Tongue (tissue), 2 donors: ENCODE results near the gene CNNM4. TPM values are rescaled to one million over a fixed set of nuclear protein-coding genes. Genes with fewer than 3 reads are reported as not detected.

ENCODE experiments used
- DNase-seq: peaks from one replicate; pipeline ENCODE4 v3.0.0-alpha.2; 2015
- total RNA-seq: library from RNA; depleted of rRNA; stranded (reverse); fragments of >200 nt; gene quantifications from one replicate; pipeline ENCODE4 v1.2.3, GENCODE V29; 2014

CNNM4 gene
- total RNA-seq, 1 donor from 2014 or later, result 39.2 TPM

DNA sequence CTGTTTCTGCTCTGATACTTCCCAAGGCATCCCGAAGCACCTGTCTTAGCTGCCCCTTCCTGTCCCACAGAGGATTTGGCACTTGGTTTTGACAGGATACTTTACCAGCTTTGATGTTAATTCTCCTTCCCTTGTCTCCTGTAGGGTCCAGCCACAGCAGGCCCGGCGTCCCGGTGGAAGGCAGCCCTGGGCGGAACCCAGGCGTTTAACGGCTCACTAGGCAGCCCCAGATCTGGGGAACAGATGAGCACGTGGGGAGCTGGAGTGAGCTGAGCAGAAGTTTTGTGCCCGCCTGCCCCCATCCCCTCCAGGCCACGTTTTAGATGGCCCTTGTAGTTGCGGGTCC lies 71.7 kb downstream of the CNNM4 start:
- no peak for DNase-seq

DNA sequence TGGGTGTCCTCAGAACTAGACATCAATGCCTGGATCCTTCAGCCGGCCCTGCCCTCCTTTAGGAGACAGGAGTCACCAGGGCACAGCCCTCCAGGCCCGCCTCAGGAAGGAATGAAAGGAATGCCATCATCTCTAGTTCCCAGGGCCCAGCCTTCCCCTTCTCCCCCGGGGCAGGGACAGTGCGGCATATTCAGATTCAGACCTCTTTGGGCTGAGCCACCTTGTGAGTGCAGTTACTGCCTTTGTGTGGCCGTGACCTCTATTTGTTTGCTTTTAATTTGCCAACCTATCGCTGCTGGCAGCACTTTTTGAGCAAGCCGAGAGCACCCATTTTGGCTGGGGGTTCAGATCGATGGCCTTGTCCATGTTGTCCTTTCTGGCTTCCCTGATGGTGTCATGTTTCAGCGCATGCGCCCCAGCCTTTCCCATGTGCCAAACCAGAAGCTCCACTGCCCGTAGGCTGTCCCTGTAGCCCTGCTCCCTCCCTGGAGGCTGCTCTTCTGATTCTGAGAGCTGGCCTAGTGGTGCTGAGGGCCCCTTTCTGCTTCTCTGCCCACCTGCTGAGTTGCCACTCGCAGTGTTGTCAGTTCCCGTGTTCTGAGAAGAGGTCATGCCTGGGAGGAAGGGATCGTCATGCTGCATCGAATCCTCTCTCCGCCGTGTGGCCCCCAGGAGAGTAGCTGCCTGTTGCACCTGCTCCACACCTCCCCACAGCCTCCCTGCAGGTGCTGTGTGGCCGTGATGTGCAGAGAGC lies 72.2 kb downstream of the CNNM4 start:
- peak; percentile 84 for DNase-seq

- no peak for DNase-seq
These were observed 75.1 kb downstream of the CNNM4 start for GRCh38 chr2:96835830-96836229.

GRCh38 chr2:96837575-96837974 lies 76.9 kb downstream of the CNNM4 start:
- no peak for DNase-seq

DNA sequence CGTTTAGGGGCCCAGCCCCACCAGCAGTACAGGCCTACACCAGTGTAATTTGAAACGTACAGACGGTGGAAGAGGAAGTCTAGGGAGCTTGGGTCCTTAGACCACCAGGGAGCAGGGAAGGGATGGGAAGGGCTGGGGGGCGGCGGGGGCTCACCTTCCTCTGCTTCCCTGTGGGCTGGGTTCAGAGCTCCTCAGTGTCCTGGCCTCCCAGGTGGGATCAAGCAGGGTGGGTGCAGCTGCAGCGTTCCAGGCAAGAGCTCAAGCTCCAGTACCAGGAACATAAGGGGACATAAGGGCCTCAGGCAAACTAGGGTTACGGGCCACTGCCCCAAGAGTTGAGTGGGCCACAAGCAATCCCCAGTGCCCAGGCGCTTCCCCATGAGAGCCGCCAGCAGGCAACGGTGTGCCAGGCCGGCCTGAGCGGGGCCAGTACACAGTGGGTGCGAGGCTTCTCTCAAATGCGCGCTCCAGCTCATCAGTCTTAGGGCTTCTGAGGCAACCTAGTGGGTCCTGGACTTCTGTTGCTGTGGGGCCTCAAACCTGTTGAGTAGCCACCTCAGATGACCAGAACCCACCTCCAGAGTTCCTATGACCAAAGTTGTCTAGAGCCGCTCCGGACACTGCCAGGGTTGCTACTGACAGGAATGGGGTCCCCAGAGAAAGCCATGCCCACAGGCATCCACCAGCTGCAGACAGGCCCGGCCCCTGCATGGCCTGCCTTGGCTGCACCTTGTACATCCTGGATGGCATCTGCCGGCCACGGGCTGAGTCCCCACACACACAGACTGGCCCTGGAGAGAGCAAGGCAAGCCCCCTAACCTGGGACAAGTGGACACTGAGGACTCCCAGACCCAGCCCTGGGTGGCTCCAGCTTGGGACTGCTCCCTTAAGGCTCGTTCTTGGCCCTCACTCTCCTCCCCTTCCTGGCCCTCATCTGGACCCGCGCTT lies 77.9 kb downstream of the CNNM4 start:
- DNase-seq, result no peak

- no peak for DNase-seq
These were observed 78.7 kb downstream of the CNNM4 start for GRCh38 chr2:96839293-96839874.

DNA sequence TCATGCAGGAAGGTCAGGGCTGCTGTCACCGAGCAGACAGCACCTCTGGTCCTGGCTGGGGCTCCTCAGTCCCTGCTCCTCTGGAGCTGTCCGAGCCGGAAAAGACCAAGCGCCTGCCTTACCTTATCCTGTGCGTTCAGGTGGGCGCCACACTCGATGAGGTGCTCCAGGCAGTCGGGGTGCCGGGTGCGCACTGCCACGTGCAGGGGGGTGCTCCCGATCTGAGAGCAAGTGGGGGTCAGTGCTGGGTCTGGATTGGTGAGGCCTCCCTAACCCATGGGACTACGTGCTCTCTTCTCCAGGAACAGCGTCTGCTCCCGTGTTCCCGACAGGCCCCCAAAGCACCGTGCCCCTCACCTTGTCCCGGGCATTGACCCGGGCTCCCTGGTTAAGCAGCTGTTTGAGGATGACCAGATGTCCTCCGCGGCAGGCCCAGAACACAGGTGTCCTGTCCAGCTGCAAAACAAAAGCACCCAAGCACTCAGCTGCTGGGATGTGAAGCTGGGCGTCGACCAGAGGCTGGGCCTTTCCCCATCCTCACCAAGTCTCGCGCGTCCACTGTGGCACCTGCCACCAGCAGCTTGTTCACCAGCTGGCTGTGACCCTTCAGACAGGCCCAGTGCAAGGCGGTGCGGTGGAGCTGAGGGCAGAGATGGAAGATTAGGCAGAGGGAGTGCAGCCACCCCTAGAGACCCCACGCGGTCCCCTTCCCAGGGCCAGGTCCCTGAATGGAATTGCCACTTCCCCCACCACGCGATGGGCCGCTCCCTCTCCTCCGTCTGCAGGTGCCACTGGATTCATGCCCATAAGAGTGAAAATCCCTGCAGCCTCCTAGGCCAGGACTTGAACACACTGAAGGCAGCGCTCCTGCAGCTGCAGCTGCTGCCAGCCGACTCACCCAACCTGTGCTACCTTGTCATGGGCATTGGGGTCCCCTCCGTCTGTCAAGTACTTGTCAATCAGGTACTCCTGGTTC lies 79.5 kb downstream of the CNNM4 start:
- no peak for DNase-seq

GRCh38 chr2:96841701-96842495 lies 81.2 kb downstream of the CNNM4 start:
- DNase-seq, result no peak

DNA sequence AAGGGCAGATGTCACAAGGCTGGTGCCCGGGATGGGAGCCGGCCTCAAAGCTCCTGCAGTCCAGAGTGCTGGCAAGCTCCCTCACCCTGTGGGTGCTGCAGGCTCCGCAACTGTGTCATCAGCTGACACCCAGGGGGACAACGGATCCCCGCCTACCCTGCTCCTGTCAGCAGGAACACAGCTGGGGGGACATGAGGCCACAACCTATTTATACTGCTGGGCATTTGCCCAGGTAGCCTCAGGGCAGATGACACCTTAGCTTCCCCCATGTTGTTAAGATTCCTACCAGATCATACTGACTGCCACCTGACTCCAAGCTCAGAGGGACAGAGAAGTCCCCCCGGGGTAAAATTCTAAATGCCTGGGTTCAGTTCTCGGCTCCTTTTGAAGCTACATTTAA lies 81.9 kb downstream of the CNNM4 start:
- DNase-seq, result no peak

GRCh38 chr2:96843538-96844268 lies 83.0 kb downstream of the CNNM4 start, which contains the start of gene ANKRD23:
Gene ANKRD23 (minus strand): TSS chr2:96844021. CDS start chr2:96843992, 29 bp downstream.
- no peak for DNase-seq

DNA sequence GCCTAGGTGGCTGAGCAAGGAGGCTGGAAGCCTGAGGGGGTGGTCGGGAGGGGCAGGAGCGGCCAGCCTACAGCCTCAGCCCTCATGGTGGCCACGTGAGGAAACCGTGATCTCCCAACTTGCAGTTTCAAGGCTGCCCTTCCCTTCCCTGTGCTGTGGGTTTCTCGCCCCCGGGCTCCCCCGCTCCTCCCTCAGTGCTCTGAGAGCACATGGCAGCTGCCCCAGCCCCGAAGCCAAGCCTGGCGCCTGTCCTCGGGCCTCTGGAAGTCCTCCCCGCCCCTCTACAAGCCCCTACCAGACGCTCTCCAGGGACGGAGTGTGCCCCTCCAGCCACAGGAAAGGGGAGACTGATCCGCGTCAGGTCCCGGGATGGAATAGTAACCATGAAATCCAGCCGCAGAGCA lies 83.7 kb downstream of the CNNM4 start:
- DNase-seq, result no peak

- no peak for DNase-seq
These were observed 86.1 kb downstream of the CNNM4 start for GRCh38 chr2:96846825-96847224.

DNA sequence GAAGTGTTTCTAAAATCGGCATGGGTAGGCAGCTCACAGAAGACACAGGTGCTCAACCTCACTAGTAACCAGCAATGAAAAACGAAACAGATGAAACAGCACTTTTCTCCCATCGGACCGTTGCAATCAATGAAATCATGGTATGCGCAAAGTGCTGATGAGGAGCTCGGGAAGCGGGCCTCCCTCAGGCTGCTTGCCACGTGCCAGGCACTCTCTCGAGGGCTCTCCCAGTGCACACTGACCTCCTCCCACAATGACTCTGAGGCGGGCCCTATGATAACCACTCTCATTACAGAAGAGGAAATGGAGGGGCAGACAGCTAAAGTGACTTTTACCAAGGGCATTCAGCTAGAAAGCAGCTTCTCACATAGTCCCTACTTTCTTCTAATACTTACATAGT lies 86.9 kb downstream of the CNNM4 start:
- DNase-seq, result no peak

GRCh38 chr2:96848264-96848663 lies 87.6 kb downstream of the CNNM4 start:
- no peak for DNase-seq

DNA sequence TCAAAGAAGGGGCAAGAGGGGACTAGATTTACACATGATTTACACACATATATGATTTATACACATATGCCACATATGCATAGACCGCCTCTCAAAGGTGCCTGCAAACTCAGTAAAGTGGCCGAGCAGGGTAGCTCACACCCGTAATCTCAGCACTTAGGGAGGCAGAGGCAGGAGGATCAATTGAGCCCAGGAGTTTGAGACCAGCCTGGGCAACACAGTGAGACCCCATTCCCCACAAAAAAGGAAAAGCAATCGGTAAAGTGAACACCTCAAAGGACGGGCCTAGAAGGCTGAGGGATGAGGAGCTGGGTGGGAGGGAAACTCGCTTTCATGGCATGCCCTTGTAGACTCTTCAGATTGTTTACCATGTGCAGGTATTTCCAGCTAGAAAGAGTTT lies 92.0 kb downstream of the CNNM4 start:
- no peak for DNase-seq

DNA sequence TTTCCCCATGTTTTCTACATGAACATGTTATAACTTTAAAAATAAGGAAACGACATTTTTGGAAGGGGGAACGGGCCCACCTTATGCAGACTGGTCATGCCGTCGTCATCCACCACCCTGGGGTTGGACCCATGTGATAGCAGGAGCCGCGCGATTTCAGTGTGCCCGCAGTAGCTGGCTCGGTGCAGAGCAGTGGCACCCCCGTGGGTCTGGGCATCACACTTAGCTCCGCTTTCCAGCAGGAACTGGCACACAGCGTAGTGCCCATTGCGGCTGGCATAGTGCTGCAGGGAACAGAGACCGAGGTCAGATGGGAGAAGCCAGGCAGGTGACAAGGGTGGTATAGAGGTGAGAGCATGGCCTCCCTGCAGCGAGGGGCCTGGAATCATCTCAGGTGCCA lies 92.6 kb downstream of the CNNM4 start:
- DNase-seq, result no peak

DNA sequence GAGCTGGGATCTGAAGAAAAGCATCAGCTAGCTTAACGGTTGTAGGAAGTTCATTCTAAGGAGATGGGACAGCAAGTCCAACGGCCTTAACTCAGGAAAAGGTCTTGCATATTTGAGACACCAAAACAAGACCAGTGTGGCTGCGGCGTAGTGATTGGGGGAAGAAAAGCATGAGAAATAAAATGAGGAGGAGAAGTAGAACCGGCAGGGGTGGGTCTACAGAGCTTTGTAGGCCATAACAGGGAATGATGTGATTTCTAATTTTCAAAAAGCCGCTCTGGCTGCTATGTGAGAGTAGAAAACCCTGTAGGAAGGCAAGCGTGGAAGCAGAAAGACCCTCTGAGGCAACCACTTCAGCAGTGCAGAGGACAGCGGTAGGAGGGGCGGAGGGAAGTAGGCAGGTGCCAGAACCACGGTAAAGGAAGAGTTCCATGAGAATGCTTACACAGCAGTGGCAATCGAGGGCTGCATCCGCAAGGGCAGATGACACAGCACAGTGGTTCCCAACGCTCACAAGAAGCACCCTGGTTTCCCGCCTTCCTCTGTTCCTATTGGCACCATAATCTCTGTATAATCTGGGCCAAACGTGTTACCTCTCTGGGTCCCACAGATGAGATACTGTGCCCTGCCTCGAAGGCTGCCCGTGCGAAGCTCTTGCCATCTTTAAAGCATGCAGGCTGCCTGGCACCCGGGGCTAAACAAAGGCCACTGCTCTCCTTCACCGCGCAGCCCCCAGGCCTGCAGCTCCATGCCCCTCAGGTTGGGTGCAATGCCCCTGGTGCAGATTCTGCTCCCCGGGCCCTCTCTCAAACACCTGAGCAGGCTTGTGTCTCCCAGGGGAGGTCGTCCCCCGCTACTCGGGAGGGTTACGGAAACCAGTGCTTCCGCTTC lies 96.3 kb downstream of the CNNM4 start:
- DNase-seq, result no peak

GRCh38 chr2:96857667-96858372 lies 97.1 kb downstream of the CNNM4 start, which contains the start of gene ANKRD39:
Gene ANKRD39 (minus strand): TSS chr2:96858016. CDS start chr2:96857987, 29 bp downstream.
- DNase-seq, result peak; percentile 100
